ENCODE results near the gene NXPH4.

DNA sequence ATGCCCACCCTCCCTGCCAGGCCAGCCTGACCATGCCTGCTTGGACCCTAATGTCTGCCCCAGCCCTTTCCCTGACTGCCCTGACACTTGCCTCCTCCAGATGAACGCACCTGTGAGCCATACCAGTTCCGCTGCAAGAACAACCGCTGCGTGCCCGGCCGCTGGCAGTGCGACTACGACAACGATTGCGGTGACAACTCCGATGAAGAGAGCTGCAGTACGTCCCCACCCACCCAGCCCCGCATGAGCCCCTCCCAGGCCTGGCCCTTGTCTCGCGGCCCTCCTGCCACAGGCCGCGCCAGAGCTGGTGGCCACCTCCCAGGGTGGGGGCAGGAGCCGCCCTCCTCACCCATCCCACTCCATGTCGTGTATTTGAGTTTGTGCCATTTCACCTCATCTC, 14.3 kb upstream of the NXPH4 start:
- TF ChIP-seq, protein P1, sequence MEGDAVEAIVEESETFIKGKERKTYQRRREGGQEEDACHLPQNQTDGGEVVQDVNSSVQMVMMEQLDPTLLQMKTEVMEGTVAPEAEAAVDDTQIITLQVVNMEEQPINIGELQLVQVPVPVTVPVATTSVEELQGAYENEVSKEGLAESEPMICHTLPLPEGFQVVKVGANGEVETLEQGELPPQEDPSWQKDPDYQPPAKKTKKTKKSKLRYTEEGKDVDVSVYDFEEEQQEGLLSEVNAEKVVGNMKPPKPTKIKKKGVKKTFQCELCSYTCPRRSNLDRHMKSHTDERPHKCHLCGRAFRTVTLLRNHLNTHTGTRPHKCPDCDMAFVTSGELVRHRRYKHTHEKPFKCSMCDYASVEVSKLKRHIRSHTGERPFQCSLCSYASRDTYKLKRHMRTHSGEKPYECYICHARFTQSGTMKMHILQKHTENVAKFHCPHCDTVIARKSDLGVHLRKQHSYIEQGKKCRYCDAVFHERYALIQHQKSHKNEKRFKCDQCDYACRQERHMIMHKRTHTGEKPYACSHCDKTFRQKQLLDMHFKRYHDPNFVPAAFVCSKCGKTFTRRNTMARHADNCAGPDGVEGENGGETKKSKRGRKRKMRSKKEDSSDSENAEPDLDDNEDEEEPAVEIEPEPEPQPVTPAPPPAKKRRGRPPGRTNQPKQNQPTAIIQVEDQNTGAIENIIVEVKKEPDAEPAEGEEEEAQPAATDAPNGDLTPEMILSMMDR (conservative IDR thresholded peaks at IDR 0.05), result no peak
- TF ChIP-seq EZH2 (IDR thresholded peaks at IDR 0.05; ENCODE audit: low read depth), result no peak

Data from PC-9 (cell line).